ENCODE measurements around the gene TBX1. TPM values are rescaled to one million over a fixed set of nuclear protein-coding genes. Genes with fewer than 3 reads are reported as not detected.

Gene TBX1
- total and polyA plus RNA-seq, 10 of the 15 experiments (the other 5 are each of a cell fraction or from before 2014, with no cell fraction given): not detected

DNA sequence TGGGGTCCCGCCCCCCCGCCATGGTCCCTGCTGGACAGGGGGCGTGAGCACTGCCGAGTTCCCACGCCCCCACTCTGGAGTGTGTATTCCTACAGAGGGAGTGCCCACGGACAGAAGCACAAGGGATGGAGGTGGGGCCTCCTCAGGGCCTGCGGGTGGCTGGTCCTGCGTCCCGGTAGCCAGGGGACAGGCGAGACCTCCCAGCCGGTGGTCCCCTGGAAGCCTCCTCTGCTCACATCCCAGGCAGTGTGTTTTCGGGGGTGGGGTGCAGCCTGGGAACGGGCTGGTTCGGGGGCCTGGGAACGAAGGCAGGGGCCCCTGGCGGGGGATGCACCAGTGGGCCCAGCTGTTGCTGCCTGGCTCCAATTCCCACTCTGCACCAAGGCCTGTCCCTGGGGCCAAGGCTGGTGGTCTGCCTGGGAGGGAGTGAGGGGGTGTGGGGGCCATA lies 21.1 kb upstream of the TBX1 start:
- intact Hi-C loops (cut with micrococcal nuclease; ENCODE audit: unreplicated experiment): no loop called here
- ChIA-PET RAD21 (ENCODE audit: unreplicated experiment) (no interaction called here), POLR2A (no interaction called here), CTCF (interaction anchor here (1.4 kb wide), 1 partner anchor 9 kb away, joined by 3 read pairs; no protein-coding TSS in a partner anchor), SMC1A (ENCODE audit: uncharacterized antibody, unreplicated experiment) (no interaction called here)
- Histone ChIP-seq H3K36me3 (ENCODE audit: control insufficient read depth in 2 of 2, insufficient read depth in 2 of 2, low read length in 1 of 2) (no peaks in the 10 kb centered on the region), H3K4me1 (ENCODE audit: control insufficient read depth, insufficient read depth, low read length) (no peaks in the 10 kb centered on the region), H4K20me1 (ENCODE audit: control insufficient read depth, insufficient read depth) (no peaks in the 10 kb centered on the region; the same call in 1 of the 2 replicates), H3K4me3 (no peak overlapping the region), H3K9ac (ENCODE audit: control insufficient read depth, insufficient read depth, low read length) (no peak overlapping the region), H3K27ac (ENCODE audit: control insufficient read depth, insufficient read depth) (no peak overlapping the region), H3K4me2 (ENCODE audit: control insufficient read depth, insufficient read depth) (no peak overlapping the region), H3K9me3 (replicated peaks; ENCODE audit: control insufficient read depth, insufficient read depth, low read length) (no peaks in the 10 kb centered on the region), H2AFZ (ENCODE audit: control insufficient read depth, low read depth, low read length) (no peak overlapping the region), H3K27me3 (replicated peaks in 1 of 2; ENCODE audit: control insufficient read depth in 2 of 2, insufficient read depth in 2 of 2, low read length in 1 of 2) (no peaks in the 10 kb centered on the region), H3K79me2 (ENCODE audit: control insufficient read depth, insufficient read depth, low read length) (no peaks in the 10 kb centered on the region)
- ATAC-seq (no peak), DNase-seq (ENCODE audit: low read depth, low spot score) (no peak), FAIRE-seq (no peak)
- no peak for TF ChIP-seq FOXK2 (IDR thresholded peaks at IDR 0.05)
- no peak for TF ChIP-seq RAD51 (IDR thresholded peaks at IDR 0.05)
- no peak for TF ChIP-seq CHD1 (IDR thresholded peaks at IDR 0.05; ENCODE audit: low read depth, low read length)
- TF ChIP-seq, protein P1, sequence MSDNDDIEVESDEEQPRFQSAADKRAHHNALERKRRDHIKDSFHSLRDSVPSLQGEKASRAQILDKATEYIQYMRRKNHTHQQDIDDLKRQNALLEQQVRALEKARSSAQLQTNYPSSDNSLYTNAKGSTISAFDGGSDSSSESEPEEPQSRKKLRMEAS (IDR thresholded peaks at IDR 0.05; ENCODE audit: low read depth, low read length): no peak
- TF ChIP-seq TCF12 (IDR thresholded peaks at IDR 0.05; ENCODE audit: low read depth, low read length): no peak
- no peak for TF ChIP-seq ZNF207 (IDR thresholded peaks at IDR 0.05; ENCODE audit: borderline replicate concordance)
- no peak for TF ChIP-seq IKZF2 (IDR thresholded peaks at IDR 0.05)
- TF ChIP-seq, protein P2, sequence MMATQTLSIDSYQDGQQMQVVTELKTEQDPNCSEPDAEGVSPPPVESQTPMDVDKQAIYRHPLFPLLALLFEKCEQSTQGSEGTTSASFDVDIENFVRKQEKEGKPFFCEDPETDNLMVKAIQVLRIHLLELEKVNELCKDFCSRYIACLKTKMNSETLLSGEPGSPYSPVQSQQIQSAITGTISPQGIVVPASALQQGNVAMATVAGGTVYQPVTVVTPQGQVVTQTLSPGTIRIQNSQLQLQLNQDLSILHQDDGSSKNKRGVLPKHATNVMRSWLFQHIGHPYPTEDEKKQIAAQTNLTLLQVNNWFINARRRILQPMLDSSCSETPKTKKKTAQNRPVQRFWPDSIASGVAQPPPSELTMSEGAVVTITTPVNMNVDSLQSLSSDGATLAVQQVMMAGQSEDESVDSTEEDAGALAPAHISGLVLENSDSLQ (IDR thresholded peaks at IDR 0.05): no peak
- no peak for TF ChIP-seq ETV6 (conservative IDR thresholded peaks at IDR 0.05 in 1 of 2, IDR thresholded peaks at IDR 0.05 in 1 of 2; ENCODE audit: borderline replicate concordance in 1 of 2, low read depth in 1 of 2)
- TF ChIP-seq SP1 (IDR thresholded peaks at IDR 0.05; ENCODE audit: low read depth, low read length): no peak
- TF ChIP-seq HCFC1 (IDR thresholded peaks at IDR 0.05; ENCODE audit: low read length): no peak
- TF ChIP-seq JUND (IDR thresholded peaks at IDR 0.05; ENCODE audit: low read depth, low read length): no peak
- no peak for TF ChIP-seq SUPT20H (IDR thresholded peaks at IDR 0.05; ENCODE audit: borderline replicate concordance, control insufficient read depth, low read depth, low read length)
- BruUV-seq (replicated peaks): no TSS peak
- WGBS (ENCODE audit: insufficient coverage, insufficient replicate concordance, low lambda C conversion rate, missing lambda C conversion rate): 26% methylated on average over 13 of the region's 16 CpGs
- in situ Hi-C loops (cut with MboI): no loop called here
